ENCODE data around the gene POU6F1. TPM values are rescaled to one million over a fixed set of nuclear protein-coding genes. Genes with fewer than 3 reads are reported as not detected.

The POU6F1 gene
- total and polyA plus RNA-seq, 9 of the 15 experiments (the other 6 are each of a cell fraction or from before 2014, with no cell fraction given): 0.14 to 3.3 (median 1.1) TPM

DNA sequence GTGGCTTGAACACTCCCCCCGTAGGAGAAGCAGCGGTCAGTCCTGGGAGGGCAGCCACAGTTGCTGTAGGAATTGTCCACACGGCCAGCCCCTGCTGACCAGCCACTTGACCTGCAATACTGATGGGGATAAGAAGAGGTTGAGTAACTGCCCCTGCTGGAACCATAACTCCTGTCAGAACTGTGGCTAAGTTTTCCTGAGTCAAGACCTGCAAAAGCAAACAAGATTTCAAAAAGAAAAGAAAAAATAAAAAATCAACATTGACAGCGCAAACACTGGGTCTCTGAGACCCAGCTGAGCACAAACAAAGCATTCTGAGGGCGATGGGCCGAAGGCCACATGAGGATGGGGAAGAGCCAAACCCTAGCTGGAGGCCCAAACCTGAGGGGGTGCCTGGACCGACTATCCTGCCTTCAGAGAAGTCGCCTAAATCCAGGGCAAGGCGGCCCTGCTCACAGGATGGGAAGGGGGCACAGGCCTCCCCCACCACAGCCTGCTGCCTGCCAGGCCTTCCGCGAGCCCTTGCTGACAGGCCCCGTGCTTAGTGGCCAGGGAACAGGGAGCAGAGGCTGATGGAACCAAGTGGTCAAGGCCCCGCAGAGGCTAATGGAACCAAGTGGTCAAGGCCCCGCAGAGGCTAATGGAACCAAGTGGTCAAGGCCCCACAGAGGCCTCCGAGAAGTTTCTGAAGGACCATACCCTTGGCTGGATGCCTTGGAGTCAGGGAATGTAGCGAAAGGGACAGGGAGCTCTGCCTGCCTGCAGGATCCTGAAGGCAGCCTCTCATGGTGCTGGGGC lies 19.1 kb downstream of the POU6F1 start:
- peaks cover 0 to 17% of the 10 kb centered on the region in 2 experiments; a peak in 3 of 5 replicates for H3K4me1 ChIP-seq (replicated peaks in 1 of 2; ENCODE audit: control insufficient read depth in 2 of 2, insufficient read depth in 2 of 2, low read length in 2 of 2)
- 59% methylated on average over 15 of the region's 16 CpGs for WGBS (ENCODE audit: insufficient coverage, low coverage, missing lambda C conversion rate)
- no peaks in the 10 kb centered on the region for H3K9me3 ChIP-seq (replicated peaks; ENCODE audit: control insufficient read depth, insufficient read depth, low read depth, low read length)
- intact Hi-C loops (cut with micrococcal nuclease): no loop called here
- no peaks in the 10 kb centered on the region for H3K79me2 ChIP-seq (ENCODE audit: control insufficient read depth, insufficient read depth, low read length)
- ChIA-PET POLR2A (interaction anchor here (0.5 to 2.4 kb wide), 2 partner anchors 14 to 19 kb away, joined by 3 to 7 read pairs; partner anchors contain the start of gene POU6F1), CTCF (ENCODE audit: low intra/inter-chr PET ratio) (no interaction called here)
- peak; percentile 36; the same call in 2 of the 3 replicates for ATAC-seq
- no peaks in the 10 kb centered on the region for H4K20me1 ChIP-seq (replicated peaks; ENCODE audit: control insufficient read depth, insufficient read depth, low read length)
- H2AFZ ChIP-seq (ENCODE audit: low read depth, low read length): no peak overlapping the region
- in situ Hi-C loops (cut with MboI): no loop called here
- no peaks in the 10 kb centered on the region for H3K9me1 ChIP-seq (ENCODE audit: control insufficient read depth, insufficient read depth, low read length)
- TF ChIP-seq SRSF7 (optimal IDR thresholded peaks at IDR 0.05; ENCODE audit: low read depth, low read length): no peak
- TF ChIP-seq, protein P1, sequence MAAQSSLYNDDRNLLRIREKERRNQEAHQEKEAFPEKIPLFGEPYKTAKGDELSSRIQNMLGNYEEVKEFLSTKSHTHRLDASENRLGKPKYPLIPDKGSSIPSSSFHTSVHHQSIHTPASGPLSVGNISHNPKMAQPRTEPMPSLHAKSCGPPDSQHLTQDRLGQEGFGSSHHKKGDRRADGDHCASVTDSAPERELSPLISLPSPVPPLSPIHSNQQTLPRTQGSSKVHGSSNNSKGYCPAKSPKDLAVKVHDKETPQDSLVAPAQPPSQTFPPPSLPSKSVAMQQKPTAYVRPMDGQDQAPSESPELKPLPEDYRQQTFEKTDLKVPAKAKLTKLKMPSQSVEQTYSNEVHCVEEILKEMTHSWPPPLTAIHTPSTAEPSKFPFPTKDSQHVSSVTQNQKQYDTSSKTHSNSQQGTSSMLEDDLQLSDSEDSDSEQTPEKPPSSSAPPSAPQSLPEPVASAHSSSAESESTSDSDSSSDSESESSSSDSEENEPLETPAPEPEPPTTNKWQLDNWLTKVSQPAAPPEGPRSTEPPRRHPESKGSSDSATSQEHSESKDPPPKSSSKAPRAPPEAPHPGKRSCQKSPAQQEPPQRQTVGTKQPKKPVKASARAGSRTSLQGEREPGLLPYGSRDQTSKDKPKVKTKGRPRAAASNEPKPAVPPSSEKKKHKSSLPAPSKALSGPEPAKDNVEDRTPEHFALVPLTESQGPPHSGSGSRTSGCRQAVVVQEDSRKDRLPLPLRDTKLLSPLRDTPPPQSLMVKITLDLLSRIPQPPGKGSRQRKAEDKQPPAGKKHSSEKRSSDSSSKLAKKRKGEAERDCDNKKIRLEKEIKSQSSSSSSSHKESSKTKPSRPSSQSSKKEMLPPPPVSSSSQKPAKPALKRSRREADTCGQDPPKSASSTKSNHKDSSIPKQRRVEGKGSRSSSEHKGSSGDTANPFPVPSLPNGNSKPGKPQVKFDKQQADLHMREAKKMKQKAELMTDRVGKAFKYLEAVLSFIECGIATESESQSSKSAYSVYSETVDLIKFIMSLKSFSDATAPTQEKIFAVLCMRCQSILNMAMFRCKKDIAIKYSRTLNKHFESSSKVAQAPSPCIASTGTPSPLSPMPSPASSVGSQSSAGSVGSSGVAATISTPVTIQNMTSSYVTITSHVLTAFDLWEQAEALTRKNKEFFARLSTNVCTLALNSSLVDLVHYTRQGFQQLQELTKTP (IDR thresholded peaks at IDR 0.05; ENCODE audit: low read depth in 1 of 2, partially characterized antibody in 2 of 2): no peak
- TF ChIP-seq PYGO2 (tag; IDR thresholded peaks at IDR 0.05): no peak
- no peak for TF ChIP-seq BHLHE40 (IDR thresholded peaks at IDR 0.05; ENCODE audit: low read length)
- no peak overlapping the region for H3K27ac ChIP-seq (ENCODE audit: extremely low read depth, low read depth, low read length)
- no peak for FAIRE-seq
- no peaks in the 10 kb centered on the region for H3K27me3 ChIP-seq (ENCODE audit: control insufficient read depth in 2 of 2, insufficient read depth in 2 of 2, low read length in 2 of 2)
- no TSS peak for BruUV-seq (replicated peaks)
- no peaks in the 10 kb centered on the region for H3K36me3 ChIP-seq (ENCODE audit: control insufficient read depth, insufficient read depth, low read length)
- H3K4me3 ChIP-seq: no peak overlapping the region
- no peak overlapping the region for H3K4me2 ChIP-seq (ENCODE audit: insufficient read depth, low read length)
- no peak for DNase-seq (ENCODE audit: extremely low read depth in 1 of 4, low spot score in 3 of 4)
- H3K9ac ChIP-seq (ENCODE audit: insufficient read depth in 1 of 2, low read depth in 2 of 2, low read length in 2 of 2): peak overlapping the region in 1 of 2 experiments; percentile 47; a peak in 2 of 4 replicates

Data from K562 (cell line).